Choroid plexus epithelial cell (primary cell): ENCODE results near the gene TMEM269.
A peak's percentile ranks its signal among the peaks of the same experiment; 100 is the strongest.

Source experiments
- DNase-seq: peaks from one replicate; pipeline ENCODE4 v3.0.0-alpha.2; 2010; ENCODE audit warnings: low read depth
- H3K4me3 ChIP-seq: 2 replicates; pipeline ENCODE4 v1.5.1; 2011; ENCODE audit warnings: low read depth, mild to moderate bottlenecking, control low read depth, low read length, moderate library complexity
- TF ChIP-seq, protein P1 (sequence below): conservative IDR thresholded peaks from 2 replicates; pipeline ENCODE4 v1.5.1; 2011; ENCODE audit warnings: low read depth, mild to moderate bottlenecking, control low read depth, inconsistent platforms, low read length, moderate library complexity

The TMEM269 gene

DNA sequence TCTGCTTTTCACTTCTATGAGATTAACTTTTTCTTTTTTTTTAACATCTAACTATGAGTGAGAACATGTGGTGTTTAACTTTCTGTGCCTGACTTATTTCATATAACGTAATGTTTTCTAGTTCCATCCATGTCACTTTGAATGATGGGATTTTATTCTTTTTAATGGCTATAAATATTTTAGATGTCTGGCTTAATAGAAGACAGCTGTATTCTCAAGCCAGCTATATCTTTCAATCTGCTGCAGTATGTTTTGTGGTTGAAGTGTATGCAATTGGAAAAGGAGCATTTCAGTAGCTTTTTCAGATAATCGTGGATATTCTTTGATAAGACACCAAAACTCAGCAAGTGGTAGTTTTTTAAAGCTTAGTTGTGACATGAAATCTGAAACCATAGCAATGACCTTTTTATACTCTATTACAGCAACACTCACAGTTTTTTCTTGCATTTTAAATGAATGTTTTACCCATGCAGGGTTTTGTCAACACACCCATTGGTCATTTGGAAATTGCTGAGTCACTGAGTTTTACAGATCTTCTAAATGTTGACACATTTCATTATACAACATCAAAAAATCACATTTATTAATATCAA is 38.1 kb downstream of the TMEM269 start:
- H3K4me3 ChIP-seq: no peak overlapping the region
- TF ChIP-seq, protein P1, sequence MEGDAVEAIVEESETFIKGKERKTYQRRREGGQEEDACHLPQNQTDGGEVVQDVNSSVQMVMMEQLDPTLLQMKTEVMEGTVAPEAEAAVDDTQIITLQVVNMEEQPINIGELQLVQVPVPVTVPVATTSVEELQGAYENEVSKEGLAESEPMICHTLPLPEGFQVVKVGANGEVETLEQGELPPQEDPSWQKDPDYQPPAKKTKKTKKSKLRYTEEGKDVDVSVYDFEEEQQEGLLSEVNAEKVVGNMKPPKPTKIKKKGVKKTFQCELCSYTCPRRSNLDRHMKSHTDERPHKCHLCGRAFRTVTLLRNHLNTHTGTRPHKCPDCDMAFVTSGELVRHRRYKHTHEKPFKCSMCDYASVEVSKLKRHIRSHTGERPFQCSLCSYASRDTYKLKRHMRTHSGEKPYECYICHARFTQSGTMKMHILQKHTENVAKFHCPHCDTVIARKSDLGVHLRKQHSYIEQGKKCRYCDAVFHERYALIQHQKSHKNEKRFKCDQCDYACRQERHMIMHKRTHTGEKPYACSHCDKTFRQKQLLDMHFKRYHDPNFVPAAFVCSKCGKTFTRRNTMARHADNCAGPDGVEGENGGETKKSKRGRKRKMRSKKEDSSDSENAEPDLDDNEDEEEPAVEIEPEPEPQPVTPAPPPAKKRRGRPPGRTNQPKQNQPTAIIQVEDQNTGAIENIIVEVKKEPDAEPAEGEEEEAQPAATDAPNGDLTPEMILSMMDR: no peak
- DNase-seq: peak; percentile 71

DNA sequence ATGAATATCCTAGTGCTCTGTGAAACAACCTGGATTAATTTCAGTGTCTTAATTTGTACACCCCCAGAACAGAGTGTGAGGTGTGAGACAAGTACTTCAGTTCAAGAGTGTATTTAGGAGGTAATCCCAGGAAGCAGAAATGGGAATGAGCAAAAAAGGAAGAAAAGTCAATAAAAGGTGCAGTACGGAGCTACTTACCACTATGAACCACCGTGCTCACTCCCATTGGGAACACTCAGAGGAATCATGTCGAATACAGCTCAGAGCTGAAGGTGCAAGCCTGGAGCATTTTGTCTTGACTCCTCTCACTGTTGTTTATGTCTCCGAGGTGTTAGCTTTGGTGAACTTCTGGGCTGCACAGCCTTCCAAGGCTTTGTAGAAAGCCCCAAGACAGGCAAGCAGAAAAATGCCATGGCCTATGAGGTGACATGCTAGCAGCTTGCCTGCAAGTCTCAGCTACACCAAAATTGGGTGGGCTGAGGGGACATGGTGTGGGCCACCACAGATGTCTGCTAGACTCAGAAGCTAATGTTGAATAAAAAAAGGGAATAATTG is 39.8 kb downstream of the TMEM269 start:
- H3K4me3 ChIP-seq: no peak overlapping the region
- DNase-seq: no peak
- TF ChIP-seq, protein P1: no peak

DNA sequence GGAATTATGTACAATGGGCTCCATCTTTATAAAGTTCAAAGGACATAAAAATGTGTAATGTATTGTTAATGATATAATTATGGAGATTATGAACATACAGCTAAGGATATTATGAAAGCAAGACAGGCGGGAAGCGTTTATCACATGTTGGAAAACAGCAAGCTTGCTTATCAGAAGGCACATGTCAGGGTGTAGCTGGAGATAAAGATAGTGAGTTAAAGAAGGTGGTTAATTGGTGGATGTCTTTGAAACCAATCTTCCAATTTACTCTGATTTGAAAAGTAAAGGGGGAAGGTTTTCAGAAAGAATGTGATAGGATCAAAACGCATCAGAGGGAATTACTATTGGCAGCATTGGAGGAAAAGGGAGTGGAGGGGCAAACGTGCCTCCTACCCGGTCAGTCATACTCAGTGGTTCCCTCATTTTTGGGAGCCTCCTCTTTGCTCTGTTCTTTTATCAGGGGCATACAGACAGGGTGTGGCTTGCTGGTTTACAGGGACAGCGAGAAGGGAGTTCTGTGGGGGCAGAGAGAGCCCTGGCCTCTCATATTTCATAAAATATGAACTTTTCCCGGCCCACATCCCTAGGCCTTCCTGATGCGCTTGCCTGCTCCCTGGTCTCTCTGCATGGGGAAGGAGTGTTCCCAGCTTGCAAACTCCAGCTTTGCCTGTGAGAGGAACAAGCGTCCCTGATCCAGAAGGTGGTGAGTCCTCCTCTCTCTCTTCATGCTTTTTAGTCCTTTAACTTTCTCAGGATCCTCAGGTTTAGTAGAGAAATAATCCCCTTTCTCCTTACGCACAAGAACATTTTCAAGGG is 40.5 kb downstream of the TMEM269 start:
- TF ChIP-seq, protein P1: no peak
- H3K4me3 ChIP-seq: no peak overlapping the region
- DNase-seq: no peak

DNA sequence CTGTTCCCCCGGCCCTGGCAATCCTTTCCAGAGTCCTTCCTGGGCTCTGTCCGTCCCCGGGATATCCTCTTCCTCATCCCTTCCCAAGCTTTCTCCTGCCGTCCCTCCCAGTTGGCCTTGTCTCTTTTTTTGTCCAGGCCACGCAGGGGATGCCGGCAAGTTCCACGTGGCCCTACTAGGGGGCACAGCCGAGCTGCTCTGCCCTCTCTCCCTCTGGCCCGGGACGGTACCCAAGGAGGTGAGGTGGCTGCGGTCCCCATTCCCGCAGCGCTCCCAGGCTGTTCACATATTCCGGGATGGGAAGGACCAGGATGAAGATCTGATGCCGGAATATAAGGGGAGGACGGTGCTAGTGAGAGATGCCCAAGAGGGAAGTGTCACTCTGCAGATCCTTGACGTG is 45.8 kb downstream of the TMEM269 start:
- TF ChIP-seq, protein P1: no peak
- H3K4me3 ChIP-seq: no peak overlapping the region
- no peak for DNase-seq

DNA sequence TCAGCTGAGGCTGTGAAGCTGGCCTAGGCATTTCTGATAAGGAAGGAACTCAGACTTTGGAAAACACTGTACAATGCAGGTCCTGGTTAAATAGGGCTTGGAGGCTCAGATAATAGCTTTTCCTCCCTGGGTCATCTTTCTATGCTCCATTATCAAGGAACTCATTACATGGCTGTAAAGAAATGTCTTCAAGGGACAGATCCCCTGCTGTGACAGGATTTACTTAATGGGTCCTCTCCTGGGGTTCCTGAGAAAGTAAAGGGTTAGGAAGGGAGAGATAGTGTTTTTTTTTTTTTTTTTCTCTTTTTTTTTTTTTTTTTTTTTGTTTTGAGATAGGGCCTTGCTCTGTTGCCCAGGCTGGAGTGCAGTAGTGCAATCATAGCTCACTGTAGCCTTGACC is 46.5 kb downstream of the TMEM269 start:
- TF ChIP-seq, protein P1: no peak
- DNase-seq: no peak

DNA sequence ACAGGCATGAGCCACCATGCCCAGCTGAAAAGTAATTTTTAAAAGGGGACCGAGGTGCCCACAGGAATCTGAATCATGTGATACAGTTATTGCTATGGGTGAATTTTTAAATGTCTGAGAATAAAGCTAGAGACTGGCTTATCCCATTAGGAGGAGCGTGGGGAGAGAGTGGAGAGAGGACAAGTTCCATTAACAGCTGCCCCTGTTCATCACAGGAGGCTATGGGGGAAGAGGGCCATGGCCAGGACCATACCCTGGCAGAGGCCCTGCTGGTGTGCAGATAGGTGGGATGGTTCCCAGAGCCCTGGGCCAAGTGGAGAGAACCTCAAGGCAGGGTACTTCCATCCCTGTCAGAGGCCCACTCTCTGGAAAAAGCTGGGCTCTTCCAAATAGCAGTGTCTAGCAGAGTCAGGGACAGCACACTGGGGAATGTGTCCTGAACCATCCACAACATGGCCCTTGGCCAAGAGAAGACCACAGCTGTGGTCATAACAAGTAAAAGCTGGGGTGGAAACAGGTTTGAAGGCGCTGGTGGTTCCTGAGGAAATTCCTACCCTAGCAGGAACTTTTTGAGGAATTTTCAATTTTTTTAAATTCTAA is 48.0 kb downstream of the TMEM269 start:
- DNase-seq: no peak
- no peak overlapping the region for H3K4me3 ChIP-seq
- TF ChIP-seq, protein P1: no peak

More for the DNA sequence above, 46.5 kb downstream of the TMEM269 start:
- no peak overlapping the region for H3K4me3 ChIP-seq
